HK-2 (cell line): ENCODE data around the gene SLC25A5.
"Not testable (repeated sequence)": the region's sequence is repeated elsewhere in the genome, so short reads cannot be mapped to it uniquely, and the experiment has no call there.

ENCODE experiments used
- DNase-seq: peaks from one replicate; pipeline ENCODE4 v3.0.0-alpha.2; 2018; ENCODE audit not compliant: unreplicated experiment

Gene SLC25A5

DNA sequence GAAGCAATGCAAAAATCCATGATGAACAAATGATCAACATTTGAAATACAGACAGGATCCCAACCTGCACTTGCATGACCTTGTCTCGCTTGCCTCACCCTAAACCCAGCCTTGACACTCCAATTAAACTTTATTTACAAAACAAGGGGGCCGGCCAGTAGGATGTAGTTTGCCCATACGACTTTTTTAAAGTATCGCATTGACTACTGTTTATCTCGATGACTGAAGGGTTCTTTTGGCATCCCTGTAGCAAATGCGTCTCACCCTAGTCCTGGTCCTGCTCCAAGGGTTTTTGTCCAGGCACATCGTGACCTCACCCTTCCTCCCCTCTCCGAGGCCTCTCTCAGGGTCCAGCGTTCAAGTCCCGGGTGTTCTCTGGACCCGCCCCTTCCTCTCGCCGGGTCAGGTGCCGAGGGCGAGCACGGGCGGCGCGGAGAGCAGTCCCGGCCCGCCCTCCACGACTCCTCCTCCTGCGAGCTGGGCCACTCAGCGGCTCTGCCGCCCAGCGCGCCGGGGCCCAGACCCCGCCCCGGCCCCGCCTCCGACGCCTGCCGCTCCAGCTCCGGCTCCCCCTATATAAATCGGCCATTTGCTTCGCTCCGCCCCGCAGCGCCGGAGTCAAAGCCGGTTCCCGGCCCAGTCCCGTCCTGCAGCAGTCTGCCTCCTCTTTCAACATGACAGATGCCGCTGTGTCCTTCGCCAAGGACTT, at the start of gene SLC25A5:
SLC25A5 (plus strand) TSS at position 603 of the 709 bp plus-strand sequence; CDS start at position 675, 72 bp downstream.
- DNase-seq: peak; percentile 84

DNA sequence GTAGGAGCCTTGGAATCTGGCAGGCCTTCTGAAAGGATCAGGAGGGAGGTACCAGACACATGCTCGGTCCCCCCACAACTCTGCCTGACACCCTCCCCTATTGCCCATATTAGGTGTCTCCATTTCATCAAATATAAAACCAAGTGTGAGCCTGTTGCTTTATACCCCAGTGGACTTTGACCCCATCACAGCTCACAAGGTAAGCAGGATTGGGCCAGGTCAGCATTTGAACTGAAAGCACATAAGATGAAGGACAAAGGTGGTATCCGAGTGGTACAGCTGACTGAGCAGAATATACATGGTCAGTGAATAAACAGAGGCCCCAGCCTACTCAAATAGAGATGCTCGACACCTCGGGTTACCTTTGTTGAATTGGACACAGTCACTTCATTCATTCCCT, 49.1 kb upstream of the SLC25A5 start:
- DNase-seq: no peak

DNA sequence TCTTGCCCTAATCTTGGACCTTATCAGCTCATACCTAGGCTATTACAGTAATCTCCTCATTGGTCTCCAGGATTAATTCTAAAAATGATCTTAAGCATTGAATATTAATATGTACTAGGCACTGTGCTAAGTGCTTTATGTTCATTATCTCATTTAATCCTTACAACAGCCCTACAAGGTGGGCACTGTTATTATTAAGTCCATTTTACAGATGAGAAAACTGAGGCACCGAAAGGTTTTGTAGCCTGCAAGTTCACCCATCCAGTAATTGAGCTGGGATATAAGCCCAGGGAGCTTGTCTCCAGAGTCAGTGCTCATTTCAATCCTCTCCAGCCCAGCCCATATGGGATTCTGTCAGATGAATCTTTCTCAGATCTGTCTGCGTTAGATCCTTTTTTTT, 48.3 kb upstream of the SLC25A5 start:
- DNase-seq: no peak

DNA sequence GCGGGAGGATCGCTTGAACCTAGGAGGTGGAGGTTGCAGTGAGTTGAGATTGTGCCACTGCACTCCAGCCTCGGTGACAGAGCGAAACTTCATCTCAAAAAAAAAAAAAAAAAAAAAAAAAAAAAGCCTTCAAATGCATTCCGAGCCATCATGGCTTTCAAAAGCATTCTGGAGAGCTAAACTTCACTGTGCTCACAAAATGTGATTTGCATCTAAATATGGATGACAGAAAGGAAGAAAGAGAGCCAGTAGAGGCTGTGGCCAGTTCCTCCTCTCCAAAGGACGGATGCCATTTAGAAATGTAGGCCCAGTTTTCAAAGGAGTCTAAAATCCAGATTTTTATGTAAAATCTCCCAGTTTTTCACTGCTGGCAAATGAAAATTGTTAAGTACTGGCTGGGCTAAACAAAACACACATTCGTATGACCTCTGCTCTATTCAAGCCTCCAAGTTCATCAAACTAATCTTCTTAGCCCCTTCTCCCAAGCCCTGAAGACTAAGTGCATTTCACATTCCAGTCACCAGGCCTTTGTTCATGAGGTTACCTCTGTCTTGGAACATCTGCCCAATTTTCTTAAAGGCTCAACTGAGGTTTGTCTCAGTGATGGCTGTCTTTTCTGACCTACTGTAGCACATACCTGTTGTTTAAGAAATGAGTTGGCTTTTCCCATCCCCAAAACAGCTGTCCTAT, 47.1 kb upstream of the SLC25A5 start:
- no peak for DNase-seq

DNA sequence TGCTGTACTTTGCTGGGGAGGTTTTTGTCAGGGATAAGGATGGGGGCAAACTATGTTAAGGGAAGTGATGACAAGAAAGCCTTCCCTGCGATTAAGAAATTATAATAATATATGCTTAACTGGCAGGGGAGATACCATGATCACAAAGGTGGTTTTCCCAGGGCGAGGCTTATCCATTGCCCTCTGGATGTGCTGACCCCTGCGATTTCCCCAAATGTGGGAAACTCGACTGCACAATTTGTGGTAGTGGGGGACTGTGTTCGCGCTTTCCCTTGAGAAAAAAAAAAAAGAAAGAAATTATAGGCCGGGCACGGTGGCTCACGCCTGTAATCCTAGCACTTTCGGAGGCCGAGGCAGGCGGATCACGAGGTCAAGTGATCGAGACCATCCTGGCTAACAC, 44.6 kb upstream of the SLC25A5 start:
- no peak for DNase-seq

DNA sequence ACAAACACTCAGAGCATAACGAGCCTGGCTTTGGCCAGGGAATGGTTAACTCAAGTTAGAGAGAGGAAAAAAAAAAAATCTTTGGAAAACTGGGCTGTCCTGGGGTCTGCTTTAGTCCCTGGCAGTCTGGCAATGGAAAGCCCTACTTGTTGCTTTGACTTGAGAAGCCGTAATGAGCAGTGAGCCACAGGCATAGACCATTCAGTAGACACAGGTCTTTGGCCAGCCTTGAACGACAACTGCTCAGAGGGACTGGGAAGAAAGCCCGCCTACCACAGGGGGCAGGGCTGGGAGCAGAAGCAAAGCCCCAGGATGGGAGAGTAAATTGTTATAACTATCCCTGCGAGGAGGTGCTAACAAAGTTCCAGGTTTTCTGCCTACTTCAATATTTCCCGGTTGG, 43.2 kb upstream of the SLC25A5 start:
- no peak for DNase-seq

DNA sequence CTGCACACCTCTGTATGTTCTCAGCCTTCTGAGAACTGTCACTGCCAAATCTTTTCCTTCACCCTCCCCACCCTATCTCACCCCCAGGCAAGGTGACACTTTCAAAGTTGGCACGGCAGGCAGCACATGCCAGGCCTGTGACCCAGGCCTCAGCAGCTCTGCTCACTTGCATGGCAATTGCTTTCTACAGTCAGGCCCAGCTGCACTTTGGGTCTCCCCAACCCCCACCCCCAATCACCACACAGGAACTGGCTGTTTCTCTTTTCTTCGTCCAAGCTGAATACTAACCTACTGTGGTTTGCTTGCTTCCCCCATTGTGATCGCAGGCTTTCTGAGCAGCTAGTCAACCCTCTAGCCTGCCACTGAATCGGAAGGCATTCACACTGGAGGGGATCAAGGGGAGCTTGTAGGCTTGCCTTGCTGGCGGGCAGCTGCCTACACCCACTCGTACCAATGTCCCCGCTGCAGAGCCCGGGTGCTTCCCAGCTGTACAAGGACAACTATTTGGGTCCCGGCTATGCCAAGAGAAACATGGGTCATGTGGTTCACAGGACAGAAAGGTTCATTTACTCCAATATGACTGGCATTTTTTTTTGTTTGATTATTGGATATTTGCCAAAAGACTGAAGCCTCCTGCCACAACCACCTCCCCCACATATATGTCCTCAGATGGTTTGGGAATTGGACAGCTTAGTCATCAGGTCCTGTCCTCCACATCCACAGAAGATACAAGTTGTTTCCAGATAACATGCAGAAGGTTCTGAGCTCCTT, 41.0 kb upstream of the SLC25A5 start:
- no peak for DNase-seq

DNA sequence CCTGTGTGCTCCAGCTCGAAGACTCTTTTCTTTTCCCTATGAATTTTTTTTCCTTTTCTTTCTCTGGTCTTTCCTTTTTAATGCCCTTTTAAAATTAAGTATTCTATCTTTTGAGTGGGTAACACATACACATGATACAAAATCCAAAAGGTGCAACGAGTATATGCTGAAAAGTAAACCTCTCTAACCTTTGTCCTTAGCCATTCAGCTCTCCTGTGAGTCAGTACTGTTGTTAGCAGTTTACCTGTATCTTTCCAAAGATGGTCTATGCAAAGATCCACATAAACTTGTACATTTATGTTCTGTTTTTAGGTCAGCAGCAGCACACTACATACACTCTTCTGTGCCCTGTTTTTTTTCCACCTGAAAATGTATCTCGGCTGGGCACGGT, 40.5 kb upstream of the SLC25A5 start:
- no peak for DNase-seq

DNA sequence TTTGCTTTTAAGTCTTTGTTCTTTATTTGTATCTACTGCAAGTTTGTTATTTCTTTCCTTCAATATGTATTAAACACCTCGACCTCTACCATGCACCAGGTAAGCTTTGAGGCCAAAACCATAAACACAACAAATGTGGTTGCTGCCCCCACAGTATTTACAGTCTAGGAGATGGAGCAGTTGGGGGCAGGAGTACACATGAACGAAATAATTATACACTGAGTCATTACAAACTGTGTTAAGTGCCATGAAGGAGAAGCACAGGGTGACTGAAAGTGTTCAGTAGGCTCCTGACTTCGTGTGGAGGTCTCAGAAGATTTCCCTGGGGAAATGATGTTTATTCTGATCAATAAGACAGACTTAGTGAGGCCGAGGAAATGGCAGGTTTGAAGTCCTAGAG, 38.8 kb upstream of the SLC25A5 start:
- no peak for DNase-seq

DNA sequence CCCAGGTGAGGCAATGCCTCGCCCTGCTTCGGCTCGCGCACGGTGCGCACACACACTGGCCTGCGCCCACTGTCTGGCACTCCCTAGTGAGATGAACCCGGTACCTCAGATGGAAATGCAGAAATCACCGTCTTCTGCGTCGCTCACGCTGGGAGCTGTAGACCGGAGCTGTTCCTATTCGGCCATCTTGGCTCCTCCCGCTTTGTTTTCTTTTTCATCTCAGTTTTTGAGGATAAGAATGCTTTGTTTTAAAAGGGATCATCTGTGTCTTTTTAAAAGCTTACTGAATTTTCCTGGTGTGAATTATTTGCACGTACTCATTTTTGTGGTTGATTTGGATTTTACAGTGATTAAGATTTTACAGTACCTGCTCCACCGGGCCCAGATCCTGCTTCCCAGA, 26.9 kb upstream of the SLC25A5 start:
- DNase-seq: not testable (repeated sequence)

DNA sequence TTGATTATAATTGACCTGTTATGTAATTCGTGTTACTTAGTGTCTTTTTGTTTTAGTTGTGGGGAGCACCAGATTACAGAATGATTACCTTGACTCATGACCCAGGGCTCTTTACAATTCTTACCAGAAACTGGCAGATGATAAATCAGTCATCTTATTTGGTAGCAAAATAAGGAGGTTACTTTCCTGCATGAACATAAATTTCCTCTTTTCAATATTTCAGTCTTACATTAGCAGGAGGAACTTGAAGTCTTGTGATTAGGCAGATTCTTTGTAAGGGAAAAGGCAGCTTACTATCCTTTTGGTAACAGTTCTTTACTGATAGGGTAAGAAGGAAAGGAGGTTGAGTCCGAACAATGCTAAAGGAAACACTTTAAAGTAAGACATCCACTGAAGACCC, 26.0 kb upstream of the SLC25A5 start:
- DNase-seq: no peak

DNA sequence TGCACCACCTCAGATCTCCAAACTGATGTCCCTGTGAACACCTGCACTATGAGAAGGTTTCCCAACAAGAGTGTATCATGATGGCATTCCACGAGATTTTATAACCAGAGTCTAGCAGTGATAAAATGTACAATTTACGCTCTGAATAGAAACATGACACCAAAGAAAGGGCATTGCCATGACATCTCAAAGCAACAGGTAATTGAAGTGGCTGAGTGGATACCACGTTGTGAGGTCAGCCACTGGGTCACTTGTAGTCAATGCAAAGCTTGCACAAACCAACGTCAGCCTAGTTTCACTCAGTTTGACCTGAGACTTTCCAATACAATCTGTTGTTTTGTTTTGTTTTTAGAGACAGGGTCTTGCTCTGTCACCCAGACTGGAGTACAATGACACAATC, 15.0 kb upstream of the SLC25A5 start:
- no peak for DNase-seq

DNA sequence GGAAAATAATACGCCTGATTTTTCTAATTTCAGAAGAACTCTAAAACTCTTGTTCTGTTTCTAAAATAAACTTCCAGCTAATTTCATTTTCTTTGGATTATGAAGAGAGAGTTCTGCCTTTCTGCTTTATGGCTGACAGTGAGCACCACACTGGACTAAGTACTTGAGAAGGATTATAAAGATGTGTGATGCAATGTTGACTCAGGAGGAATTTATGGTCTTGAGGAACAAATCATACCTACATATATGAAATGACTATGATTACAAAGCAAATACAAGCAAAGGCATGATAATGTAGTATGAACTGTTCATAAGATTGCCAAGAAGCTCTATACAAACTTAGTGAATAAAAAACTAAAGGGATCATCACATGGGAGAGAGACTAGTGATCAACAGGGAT, 13.0 kb upstream of the SLC25A5 start:
- DNase-seq: no peak

DNA sequence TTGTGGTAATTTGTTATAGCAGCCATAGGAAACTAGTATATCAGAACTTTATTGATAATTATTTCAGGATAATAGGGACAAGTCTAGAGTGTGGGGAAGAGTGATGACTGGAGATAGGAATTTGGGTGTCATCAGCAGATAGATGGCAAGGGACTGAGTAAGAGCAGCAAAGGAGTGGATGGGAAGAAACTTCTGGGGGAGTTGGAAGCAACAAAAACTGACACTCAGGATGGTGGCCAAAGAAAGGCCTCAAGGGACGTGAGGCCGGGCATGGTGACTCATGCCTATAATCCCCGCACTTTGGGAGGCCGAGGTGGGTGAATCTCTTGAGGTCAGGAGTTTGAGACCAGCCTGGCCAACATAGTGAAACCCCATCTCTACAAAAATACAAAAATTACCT, 9.1 kb upstream of the SLC25A5 start:
- no peak for DNase-seq

DNA sequence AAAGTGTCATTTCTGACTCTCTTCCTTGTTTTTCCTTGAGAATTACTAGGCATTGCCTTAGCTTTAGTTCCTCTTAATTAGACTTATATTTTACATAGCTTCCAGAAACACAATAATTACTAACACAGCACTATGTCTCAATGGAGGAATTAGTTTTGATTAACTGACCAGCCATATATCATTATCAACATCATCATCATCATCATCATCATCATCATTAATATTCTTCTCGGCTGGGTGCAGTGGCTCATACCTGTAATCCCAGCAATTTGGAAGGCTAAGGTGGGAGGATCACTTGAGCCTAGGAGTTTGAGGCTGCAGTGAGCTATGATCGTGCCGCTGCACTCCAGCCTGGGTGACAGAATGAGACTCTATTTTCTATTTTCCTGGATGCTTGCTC, 2.7 kb upstream of the SLC25A5 start:
- no peak for DNase-seq

DNA sequence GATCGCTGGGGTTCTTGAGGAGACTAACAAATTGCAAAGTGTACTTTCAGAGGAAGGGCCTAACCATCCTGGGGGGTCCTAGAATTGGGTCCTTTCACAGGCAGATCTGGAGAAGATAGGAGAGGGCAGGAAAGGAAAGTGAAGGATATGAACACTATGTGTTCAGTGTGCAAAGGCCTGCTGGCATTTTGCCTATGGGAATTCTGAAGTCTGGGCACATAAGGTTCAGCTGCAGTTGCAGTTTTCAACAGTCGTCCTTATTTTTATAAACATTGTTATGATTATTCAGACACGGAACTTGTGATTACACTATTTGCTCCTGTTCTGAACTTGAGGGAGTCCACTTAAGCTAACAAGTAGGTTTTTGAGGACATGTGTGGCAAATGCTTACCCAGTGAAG, 1.3 kb upstream of the SLC25A5 start:
- DNase-seq: no peak

DNA sequence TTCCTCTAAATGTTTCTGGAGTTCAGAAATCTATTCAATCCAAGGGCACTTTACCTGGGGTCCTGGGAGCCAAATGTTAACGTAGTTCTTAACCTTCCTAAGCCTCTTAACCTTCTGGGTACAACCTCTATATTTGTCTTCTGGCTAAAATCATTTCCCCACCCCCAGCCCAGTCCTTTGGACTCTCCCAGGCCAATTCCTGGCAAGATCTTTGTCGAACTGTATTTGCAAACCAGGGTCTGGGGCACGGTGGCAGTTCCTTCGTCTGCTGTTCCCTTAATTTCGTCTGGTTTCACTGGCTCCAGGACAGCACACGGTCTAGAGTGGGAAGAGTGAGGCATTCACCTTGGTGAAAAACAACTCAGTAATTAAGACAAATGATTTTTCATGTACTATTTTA, 811 bp upstream of the SLC25A5 start:
- DNase-seq: no peak

DNA sequence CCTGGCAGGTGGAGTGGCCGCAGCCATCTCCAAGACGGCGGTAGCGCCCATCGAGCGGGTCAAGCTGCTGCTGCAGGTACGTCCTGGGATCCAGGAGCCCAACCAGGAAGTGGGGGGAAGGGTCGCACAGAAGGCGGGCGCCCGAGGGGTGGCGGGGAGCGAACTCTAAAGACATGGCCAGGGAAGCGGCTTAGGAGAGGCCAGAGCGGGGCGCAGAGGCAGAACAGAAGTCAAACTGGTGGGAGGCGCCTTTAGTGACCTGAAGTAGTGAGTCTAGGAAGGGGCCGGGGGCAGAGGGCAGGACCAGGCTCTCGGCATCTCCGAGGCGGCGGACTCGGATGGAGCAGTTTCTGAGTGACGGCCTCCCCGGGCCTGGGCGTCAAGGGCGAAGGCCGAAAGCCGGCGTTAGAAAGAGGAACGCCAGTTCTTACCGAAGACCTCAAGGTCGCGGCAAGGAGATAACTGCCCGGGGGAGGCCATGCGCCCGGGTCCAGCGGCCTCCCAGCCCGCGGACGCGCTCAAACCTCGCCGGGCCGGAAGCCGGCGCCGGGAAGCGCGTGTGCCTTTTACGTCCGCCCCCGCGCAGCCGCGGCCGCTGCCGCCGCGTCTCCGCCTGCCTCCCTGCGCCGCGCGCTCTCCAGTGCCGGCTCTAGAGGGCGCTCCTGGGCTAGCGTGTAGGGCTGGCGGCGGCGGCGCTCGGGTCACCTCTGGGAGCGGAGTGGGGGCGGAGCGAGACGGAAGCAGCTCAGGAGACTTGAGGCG, 488 bp downstream of the SLC25A5 start:
- peak; percentile 87 for DNase-seq

DNA sequence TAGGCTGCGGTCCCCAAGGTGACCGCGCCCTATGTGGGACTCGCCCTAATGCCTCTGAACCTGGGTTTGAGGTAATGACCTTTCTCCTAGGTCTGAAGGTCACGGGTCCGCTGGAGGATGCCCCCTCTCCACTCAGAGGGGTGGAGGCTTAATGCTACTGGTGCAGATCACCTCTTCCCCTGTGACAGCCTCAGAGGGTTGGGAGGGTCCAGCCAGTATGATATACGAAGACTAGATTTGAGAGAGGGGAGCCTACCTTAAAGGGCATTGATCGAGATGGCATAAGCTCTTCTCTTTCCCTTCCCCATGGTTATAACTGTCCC, 1.0 kb downstream of the SLC25A5 start:
- DNase-seq: no peak

DNA sequence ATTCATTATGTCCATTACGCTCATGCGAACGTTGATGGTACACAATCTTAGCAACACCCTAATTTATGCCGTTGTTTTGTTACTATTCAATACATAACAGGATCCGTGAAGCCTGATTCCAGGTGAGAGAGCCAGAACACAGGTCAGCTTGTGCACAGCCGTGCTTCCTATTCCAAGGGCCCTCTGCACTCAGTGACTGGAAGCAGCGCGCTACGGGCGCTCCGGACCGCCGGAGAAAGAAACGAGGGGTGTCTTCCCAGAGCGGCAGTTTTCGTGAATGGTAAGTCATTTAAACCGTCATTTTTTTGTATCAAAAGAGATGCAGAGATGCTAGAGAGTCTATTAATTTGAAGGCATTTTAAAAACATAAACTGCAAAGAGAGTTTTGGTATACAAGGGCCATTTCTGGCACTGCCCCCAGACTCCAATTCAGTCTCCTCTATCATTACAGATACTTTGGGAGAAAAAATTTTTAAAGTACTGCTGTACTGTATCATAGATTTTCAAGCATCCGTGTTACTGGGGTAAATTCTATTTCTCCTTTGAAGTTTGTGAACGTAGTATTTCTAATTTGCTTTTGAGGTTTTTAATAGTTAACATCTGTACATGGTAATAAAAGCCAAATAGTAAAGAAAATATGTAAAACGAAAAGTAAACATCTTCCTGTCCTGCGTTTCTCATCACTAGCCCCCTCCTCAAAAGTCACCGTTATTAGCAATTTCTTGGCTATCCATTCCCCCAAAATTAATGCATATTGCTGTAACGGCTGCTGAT, 6.6 kb downstream of the SLC25A5 start:
- DNase-seq: no peak

DNA sequence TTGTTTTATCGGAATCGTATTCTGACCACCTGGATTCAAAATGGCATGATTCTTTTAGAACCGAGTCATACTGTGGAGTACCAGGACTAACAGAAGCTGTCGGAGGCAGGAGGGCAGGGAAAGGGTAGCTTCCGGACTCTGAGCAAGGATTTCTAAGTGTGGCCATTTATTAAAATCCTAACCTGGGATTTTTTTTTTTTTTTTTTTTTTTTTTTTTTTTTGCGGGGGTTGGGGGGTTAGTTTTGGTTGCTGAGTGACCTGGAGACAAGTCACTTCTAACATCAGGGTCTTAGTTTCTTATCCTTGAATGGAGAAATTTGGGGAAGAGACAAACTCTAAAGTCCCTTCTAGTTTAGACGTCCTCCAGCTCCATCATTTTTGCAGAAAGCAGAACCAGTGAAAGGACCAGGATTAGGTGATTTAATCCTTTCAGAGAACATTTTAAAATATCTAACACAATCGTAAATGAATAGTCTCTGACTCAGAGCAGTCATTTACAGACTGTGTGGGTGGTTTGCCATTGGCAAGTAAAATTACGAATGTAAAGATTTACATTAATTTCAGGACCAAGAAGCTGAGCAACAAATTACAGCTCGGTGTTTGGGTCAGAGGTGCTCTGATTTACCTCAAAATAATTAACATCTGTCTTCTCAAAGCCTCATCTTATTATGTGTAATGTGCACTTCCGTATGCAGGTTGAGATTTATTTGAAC, 7.3 kb downstream of the SLC25A5 start:
- no peak for DNase-seq
